ENCODE measurements around the gene CDH22.

The CDH22 gene

GRCh38 chr20:46343348-46343974 lies 35.2 kb upstream of the CDH22 start:
- no peak for DNase-seq (ENCODE audit: low read depth in 3 of 3)

- DNase-seq (ENCODE audit: low read depth in 3 of 3), result no peak
These were observed 34.4 kb upstream of the CDH22 start for GRCh38 chr20:46342451-46343347.

- DNase-seq (ENCODE audit: low read depth in 3 of 3), result no peak
These were observed 33.7 kb upstream of the CDH22 start for GRCh38 chr20:46342010-46342378.

- no peak for DNase-seq (ENCODE audit: low read depth in 3 of 3)
These were observed 33.0 kb upstream of the CDH22 start for GRCh38 chr20:46341074-46342009.

GRCh38 chr20:46339037-46339436 lies 30.7 kb upstream of the CDH22 start:
- no peak for DNase-seq (ENCODE audit: low read depth in 3 of 3)

- DNase-seq (ENCODE audit: low read depth in 3 of 3), result no peak
These were observed 28.4 kb upstream of the CDH22 start for GRCh38 chr20:46336735-46337134.

- no peak for DNase-seq (ENCODE audit: low read depth in 3 of 3)
These were observed 26.1 kb upstream of the CDH22 start for GRCh38 chr20:46334303-46334904.

GRCh38 chr20:46333161-46333991 lies 25.1 kb upstream of the CDH22 start:
- DNase-seq (ENCODE audit: low read depth in 3 of 3), result no peak

GRCh38 chr20:46332373-46333160 lies 24.3 kb upstream of the CDH22 start:
- DNase-seq (ENCODE audit: low read depth in 3 of 3), result no peak

GRCh38 chr20:46331611-46332361 lies 23.5 kb upstream of the CDH22 start:
- DNase-seq (ENCODE audit: low read depth in 3 of 3), result no peak

- no peak for DNase-seq (ENCODE audit: low read depth in 3 of 3)
These were observed 22.6 kb upstream of the CDH22 start for GRCh38 chr20:46330831-46331371.

- DNase-seq (ENCODE audit: low read depth in 3 of 3), result no peak
These were observed 21.9 kb upstream of the CDH22 start for GRCh38 chr20:46330072-46330763.

GRCh38 chr20:46328200-46328882 lies 20.0 kb upstream of the CDH22 start:
- DNase-seq (ENCODE audit: low read depth in 3 of 3), result no peak

GRCh38 chr20:46327557-46327956 lies 19.3 kb upstream of the CDH22 start:
- DNase-seq (ENCODE audit: low read depth in 3 of 3), result no peak

- DNase-seq (ENCODE audit: low read depth in 3 of 3), result no peak
These were observed 17.5 kb upstream of the CDH22 start for GRCh38 chr20:46325789-46326188.

GRCh38 chr20:46324960-46325703 lies 16.8 kb upstream of the CDH22 start:
- no peak for DNase-seq (ENCODE audit: low read depth in 3 of 3)

GRCh38 chr20:46324379-46324778 lies 16.1 kb upstream of the CDH22 start:
- no peak for DNase-seq (ENCODE audit: low read depth in 3 of 3)

All from stimulated activated CD4-positive, alpha-beta T cell treated with anti-CD3 and anti-CD28 coated beads, TNF-alpha, amount 100 ng/mL, for 24 hours (primary cell).